Activated CD4-positive, alpha-beta T cell treated with anti-CD3 and anti-CD28 coated beads, Interleukin-10, Interleukin-2, amounts not matched to agents 100 ng/mL and 50 ng/mL, durations not matched to agents 16 hours and 8 hours (primary cell): ENCODE measurements around the gene ABHD17A.

Experiments used
- DNase-seq: peaks from one replicate; pipeline ENCODE4 v3.0.0-alpha.2; 2020

Gene ABHD17A

DNA sequence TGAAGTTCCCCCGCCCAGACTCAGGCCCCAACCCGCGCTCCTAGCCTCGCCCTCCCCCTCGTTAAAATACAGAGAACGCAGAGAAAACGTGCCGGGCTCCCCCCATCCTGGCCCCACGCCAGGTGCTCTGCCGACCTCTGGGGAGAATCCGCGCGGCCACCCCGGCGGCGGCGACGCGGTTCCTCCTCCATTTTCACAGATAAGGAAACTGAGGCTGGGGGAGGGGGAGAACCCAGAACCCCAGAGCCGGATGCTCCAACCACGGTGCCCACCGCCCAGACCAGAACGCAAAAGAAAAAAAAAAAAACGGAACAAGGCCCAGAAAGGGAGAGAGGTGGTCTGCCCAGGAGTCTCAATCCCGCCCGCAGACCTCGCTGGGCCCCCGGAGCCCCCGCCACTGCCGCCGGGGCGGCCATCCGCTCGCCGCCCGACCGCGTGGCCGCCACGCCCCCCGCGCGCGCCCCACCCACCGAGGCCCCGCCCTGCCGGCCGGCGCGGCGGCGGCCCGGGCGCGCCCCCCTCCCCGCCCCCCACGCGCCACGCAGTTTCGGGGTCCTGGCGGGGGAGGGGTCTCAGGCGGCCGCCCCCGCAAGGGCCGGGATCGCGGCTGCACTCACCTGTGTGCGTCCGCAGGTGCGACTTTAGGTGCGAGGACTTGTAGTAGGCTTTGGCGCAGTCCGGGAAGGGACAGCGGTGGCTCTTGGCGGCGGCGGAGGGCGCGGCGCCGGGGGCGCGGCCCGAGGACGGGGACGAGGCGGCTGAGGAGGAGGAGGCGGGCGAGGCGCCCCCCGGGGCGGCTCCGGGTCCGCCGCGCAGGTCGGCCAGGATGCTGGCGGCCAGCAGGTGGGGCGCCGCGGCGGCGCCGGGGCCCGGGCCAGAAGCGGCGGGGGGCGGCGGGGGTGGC lies 22.6 kb downstream of the ABHD17A start:
- peak; percentile 56 for DNase-seq

DNA sequence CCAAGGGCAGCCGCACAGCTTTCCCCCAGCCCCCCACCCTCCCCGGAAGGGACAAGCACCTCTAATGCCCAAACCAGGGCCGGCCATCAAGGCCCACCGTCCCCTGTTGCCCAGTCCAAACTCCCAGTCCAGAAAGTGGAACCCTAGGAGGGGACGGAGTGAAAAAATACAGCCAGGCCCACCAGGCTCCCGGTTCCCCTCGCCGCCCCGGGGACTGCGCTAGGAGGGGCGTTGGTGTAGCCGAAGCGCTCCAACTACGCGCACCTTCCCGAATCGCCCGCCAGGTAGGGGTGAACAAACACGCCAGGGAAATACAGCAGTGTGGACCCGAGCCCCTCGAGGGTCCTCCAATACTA lies 23.2 kb downstream of the ABHD17A start:
- DNase-seq: no peak

- no peak for DNase-seq
Observed at GRCh38 chr19:1861599-1862031, 23.7 kb downstream of the ABHD17A start.

DNA sequence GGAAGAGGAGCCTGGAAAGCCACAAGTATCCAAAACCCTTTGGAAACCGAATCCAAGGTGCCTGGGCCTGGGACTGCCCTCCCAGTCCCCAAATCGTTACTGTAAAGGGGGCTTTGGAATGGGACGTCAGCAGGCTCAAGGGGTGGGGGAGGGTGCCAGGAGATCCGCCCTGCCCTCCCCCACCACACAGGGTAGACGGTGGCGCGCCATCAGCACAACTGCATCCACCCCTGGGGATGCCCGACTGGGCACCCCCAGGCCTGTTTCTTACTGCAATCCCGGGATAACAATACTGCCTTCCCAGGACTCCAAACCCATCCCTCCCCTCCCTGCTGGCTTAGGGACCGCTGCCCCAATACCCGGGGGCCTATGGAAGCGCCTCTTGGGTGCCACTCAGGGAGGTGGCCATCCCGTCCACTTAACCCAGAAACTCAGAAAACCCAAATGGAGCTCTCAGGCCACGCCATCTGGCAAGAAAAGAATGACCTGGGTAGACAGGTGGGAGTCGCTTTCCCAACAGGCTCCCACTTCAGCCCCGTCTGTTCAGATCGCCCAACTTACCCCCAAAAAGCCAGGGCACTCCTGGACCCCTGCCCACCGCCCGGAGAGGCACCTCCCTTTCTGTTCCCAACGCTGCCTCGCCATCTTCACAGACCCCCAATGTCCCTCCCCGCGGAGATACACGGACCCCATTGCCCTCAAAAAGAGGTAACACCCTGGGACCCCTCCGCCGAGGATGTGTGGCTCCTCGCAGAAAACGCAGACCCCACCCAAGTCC lies 24.3 kb downstream of the ABHD17A start:
- no peak for DNase-seq

DNA sequence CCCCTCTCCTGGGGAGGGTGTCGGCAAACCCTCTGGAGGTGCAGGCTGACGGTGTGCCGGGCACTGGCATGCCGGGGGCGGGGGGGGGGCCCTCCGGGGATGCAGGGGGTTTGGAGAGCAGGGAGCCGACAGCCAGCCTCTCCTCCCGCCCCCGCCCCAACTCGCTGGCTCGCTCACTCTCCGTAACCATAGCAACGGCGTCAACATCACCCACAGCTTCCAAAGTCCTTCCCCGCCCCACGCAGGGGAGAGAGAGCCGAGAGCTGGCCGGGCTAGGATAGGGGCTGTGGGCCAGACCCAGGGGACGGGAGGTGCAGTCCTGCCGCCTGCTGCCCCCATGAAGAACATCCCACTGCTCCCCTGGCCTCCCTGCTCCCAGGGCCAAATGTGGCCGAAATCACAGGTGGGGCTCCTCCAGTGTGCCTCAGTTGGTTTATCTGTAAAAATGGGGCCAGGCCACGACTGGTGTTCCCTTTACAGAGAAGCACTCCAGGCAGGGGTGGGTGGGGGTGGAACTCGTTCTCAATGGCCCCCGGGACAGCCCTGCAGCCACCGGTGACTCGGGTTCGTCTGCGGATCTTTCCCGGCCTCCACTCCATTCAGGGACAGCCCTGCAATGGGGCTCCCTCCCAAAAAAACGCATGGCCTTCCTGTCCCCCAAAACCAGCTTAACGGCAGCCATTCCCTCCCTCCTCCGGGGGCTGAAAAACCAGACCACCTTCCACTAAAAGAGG lies 25.1 kb downstream of the ABHD17A start:
- peak; percentile 64 for DNase-seq

DNA sequence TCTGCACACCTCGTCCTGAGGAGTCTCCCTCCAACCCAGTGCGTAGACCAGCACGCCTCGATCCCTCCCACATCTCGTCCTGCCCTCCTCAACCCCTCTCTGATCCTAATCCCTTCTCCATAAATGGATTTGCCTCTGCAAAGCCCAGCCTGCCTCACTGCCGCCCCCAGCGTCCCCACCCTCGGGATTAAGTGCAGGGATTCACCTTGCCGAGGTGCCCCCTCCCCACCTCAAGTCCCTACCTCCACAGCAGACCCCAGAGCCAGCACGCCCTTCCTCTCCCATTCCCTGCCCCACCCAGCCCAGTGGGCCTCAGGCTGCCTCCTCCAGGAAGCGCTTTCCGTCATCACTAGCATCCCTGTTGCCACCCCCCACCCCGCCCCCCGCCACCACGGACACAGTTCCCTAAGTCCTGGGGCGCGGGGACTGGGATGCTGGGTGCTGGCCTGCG lies 25.9 kb downstream of the ABHD17A start:
- no peak for DNase-seq

DNA sequence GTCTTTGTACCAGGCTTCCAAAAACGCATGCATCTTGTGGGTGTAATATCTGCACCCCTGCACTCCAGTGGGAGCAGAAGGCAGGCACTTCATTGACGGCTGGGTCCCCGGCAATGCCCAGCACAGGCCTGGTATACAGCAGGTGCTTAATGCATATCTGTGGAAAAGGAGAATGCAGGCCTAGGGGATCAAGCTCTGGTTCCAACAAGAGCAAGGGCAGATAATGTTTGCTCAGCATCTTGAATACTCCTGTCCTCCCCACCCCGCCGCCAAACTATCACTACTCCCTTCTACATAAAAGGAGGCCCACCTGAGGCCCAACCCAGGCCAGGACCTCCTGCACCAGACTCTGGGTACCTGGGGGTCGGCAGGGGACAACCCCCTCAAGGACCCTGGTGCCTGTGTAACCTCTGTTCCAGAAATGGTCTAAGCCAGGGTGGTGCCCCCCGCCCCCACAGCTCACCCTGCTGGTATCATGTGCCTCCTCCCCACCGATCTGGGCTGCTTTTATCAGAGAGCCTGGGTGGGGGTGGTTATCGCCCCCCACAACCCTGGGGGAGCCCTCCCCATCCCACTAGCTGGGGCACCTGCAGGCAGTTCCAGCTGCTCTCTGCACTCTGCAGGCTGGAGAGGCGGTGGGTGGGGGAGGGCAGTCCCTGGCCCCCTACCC lies 26.7 kb downstream of the ABHD17A start:
- no peak for DNase-seq

DNA sequence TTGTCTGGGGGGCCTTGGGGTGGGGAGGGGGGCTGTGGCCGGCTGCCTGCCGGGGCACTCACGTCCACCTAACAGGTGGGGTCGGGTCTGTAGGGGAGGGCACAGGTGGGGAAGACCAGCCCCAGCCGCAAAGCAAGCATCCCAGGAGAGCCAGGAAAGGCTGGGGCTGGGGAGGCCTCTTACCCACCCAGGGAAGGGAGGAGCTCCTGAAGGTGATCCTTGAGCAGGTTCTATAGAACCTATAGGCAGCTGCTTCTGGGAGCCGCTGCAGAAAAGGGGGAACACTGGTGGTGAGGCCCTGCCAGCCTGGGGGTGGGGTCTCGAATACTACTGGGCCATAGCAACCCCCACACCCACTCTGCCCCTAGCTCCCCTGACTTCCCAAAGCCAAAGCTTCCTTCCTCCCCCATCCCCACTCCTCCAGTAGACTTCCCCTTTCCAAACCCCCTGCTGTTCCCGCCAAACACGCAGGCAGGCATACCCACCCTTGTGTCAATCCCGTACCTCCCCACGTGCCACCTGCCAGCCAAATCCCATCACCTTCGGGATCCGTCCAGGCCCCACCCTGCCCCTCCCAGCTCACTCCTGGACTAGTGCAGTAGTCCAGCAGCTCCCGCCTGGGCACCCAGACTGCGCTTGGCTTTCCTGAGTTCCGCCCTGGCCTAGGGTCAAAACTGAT lies 27.5 kb downstream of the ABHD17A start:
- no peak for DNase-seq

DNA sequence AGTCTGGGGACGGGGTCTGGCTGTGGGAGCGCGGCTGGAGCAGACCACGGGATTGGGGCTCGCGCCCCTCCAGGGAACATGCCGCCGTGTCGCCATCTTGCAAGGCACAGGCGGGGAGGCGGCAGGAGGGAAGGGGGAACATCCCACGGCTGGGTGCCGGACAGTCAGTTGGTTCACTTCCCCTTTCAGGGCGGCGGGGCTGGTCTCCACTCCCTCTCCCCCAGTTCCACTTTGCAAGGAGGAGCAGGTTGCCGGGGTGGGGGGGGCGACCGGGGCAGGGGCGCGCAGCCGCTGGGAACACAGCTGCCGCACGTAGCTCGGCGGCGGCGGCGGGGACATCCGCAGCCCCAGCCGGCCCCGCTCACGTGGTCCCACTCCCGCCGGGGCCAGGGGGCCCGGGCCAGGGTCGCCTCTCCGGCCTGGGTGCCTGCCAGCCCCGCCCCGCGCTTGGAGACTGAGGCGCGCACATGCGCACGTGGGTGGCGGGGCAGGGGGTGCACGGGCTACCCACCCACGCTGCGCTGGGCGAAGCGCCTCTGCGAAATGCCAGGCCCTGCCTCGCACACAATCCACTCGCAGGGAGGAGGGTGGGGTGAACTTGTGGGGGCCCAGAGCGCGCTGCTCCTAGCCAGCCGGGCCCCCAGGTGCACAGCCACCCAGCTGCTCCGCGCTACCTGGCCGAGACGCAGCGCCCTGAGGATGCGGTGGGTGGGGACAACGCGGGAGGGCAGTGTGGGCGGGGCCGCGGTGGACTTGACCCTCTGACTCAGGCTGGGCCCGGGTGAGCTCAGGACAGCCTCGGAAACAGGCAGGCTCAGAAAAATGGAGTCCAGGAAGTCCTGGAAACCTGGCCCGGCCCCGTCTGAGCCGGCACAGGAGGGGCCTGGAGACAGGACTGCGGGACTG lies 28.3 kb downstream of the ABHD17A start:
- peak; percentile 72 for DNase-seq

DNA sequence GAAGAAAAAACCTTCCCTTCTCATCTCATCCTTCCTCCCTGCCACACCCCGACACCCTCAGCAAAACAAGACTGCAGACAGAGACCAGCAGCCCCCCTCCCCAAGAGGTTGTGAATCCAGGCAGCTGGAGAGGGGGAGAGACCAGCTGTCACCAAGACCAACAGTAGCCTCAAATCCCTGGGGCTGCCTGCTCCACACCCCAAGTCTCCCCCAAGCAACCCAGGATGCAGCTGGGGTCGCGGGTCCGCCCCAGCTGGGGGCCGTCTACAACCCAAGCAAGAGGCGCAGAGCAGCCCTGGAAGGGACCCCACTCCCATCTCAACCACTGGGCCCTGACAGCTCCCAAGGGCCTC lies 29.0 kb downstream of the ABHD17A start:
- no peak for DNase-seq

DNA sequence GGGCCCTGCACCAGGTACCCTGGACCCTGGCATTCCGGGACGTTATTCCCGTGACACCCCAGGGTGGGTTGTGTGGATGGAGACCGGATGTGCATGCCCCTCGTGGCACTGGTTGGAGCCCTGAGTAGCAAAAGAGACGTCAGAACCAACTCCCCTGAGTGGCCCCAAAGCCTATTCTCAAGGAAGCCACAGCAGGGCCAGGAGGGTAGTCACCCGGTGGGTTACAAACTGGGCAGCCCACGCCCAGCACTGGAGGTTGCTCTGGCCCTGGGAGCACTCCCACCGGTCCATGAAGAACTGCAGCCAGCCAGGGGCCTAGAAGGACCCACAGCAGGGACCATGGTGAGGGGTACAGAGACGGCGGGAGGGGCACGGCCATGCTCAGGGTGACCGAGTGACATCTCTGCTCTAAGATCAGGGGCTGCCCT lies 29.5 kb downstream of the ABHD17A start:
- DNase-seq: peak; percentile 66

DNA sequence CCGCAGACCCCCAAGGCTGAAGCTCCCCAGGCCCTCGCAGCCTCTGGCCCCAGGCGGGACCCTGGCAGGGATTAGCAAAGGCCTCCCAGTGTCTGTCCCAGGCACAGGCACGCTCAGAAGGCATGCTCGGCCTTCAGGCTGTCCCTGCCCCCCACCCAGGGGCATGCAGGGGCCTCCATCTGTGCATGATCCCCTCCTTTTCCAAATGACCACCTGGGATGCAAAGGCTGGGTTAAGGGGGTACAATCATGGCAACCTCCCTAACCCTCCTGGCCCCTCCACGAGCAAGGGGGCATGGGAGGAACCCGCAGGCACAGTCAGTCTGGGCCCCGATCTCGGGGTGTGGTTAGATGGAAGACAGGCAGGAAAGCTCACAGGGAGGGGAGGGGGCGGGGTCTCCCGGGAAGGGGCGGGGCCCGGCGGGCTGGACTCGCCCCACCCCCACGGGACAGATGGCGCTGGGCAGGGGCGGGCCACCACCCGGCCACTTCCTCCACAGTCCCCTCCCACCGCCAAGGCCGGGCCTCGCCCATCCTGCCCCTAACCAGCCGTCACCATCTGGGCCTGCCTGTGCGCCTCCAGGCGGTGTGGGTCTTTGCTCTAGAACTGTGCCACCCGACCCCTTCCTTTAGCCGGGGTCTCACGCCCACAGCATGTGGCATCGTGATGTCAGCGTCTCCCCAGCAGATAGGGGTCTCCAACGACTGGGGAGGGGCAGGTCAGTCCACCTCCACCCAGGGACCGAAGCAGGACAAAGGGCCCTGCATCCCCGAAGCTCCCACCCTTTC lies 30.1 kb downstream of the ABHD17A start:
- peak; percentile 96 for DNase-seq

DNA sequence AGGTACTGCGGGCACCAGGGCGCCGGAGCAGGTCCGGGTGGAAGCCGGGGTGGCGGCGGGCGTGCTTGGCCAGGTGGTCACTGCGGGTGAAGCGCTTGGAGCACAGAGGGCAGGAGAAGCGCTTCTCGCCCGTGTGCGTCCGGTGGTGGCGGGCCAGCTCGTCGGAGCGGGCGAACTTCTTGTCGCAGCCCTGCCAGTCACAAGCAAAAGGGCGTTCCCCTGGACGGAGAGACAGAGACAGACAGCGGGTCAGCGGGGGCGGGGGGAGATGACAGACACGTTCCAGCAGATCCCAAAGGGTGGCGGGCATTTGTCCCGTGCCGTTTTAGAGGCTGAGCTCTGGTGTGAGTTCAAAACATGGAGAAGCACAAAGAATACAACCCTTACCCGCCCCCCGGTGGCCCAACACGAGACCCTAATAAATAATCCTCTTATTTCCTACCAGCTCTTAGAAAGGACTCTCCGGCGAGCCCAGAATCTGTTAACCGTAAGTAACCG lies 30.7 kb downstream of the ABHD17A start:
- no peak for DNase-seq

GRCh38 chr19:1854039-1854541 lies 31.2 kb downstream of the ABHD17A start:
- DNase-seq: no peak

GRCh38 chr19:1853295-1854038 lies 31.8 kb downstream of the ABHD17A start:
- DNase-seq: peak; percentile 92

DNA sequence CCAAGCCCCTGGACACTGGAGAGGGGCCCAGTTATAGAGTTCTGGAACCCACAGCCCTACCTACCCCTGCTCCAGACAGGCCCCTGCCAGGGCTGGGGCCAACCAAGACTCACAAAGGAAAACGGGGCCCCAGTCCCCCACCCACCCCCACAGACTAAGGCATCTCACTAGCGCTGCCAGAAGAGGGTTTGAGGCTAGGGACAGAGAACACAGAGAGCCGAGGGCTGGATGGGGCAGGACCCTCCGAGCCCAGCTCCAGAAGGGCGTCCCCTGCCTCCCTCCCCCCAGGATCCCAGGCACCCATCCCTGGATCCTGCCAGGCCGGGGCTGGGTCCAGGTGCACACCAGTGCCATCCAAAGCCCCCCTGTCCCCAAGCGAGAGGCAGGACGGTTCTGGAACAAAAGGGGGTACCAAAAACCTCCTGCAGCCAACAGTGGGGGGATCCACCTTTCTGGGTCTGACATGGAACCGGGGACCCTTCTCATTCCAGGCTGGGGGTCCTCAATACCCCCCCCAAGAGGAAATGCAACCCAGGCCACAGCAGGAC lies 32.6 kb downstream of the ABHD17A start:
- DNase-seq: no peak

DNA sequence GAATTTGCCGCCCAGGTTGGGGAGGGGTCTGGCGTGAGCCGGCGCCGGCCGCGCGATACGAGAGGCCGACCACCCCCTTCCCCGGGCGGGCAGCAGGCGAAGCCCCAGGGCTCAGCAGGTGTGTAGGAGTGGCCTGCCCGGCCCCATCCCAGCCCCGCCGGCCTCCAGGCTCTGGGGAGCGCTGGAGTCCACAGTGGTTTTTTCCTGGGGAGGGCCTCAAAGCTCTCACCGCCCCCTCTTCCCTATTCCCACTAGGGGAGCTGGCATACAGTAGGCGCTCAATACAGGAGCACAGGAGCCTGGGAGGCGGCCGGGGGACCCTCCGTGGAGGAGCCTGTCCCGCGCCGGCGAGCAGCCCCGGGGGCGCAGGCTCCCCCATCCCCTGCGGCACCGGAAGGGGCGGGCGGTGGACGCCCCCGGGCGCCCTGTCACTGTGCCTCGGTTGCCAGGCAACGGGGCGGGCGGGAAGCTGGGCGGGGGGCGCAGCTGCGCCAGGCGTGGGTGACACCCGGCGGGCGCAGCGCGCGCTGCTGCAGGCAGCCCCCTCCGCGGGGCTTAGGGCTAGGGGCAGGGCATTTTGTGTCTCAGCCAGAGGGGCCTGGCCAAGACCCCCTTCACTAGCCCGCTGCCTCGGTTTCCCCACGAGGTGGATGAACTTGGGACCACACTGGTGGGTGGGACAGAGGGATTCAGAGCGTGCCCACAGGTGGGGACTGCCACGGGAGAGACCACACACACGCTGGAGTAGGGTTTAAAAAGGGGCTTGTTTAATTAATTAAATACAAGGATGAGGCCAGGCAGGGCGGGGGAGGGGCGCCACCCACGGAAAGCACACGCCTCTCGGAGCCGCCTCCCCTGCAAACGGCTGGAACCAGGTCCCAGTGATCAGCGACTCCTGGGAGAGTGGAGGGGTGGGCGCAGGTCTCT lies 33.4 kb downstream of the ABHD17A start:
- peak; percentile 41 for DNase-seq
